ENCODE results near the gene DMRTA1.

- TF ChIP-seq CTCF (IDR thresholded peaks at IDR 0.05) (no peak), POLR2A (IDR thresholded peaks at IDR 0.05) (no peak), EP300 (IDR thresholded peaks at IDR 0.05) (no peak)
These were observed 8.6 kb downstream of the DMRTA1 start for GRCh38 chr9:22455181-22455580.
